HG03095 (cell line): ENCODE measurements around the gene PHACTR2.
"Not testable (repeated sequence)": the region's sequence is repeated elsewhere in the genome, so short reads cannot be mapped to it uniquely, and the experiment has no call there.

Experiments
- ATAC-seq: cut with Tn5 transposase; IDR thresholded peaks from one replicate; pipeline ENCODE4 v1.9.1; 2021; ENCODE audit warnings: moderate library complexity; ENCODE audit not compliant: unreplicated experiment

PHACTR2 gene

GRCh38 chr6:143738072-143738690 is 60.4 kb downstream of the PHACTR2 start:
- not testable (repeated sequence) for ATAC-seq

- ATAC-seq: no peak
These were observed 61.6 kb downstream of the PHACTR2 start for GRCh38 chr6:143739341-143739851.

- no peak for ATAC-seq
These were observed 62.4 kb downstream of the PHACTR2 start for GRCh38 chr6:143740213-143740612.

GRCh38 chr6:143741480-143741879 is 63.7 kb downstream of the PHACTR2 start:
- ATAC-seq: no peak

- no peak for ATAC-seq
These were observed 64.5 kb downstream of the PHACTR2 start for GRCh38 chr6:143742070-143742954.

- ATAC-seq: no peak
These were observed 65.1 kb downstream of the PHACTR2 start for GRCh38 chr6:143742955-143743255.

GRCh38 chr6:143743301-143744166 is 65.8 kb downstream of the PHACTR2 start:
- ATAC-seq: no peak

GRCh38 chr6:143744551-143745165 is 66.9 kb downstream of the PHACTR2 start:
- ATAC-seq: no peak

GRCh38 chr6:143745166-143746133 is 67.7 kb downstream of the PHACTR2 start:
- no peak for ATAC-seq

- no peak for ATAC-seq
These were observed 68.7 kb downstream of the PHACTR2 start for GRCh38 chr6:143746202-143747119.

- no peak for ATAC-seq
These were observed 69.6 kb downstream of the PHACTR2 start for GRCh38 chr6:143747347-143747842.

- ATAC-seq: no peak
These were observed 72.1 kb downstream of the PHACTR2 start for GRCh38 chr6:143749891-143750290.

- no peak for ATAC-seq
These were observed 73.1 kb downstream of the PHACTR2 start for GRCh38 chr6:143750877-143751276.

- no peak for ATAC-seq
These were observed 74.7 kb downstream of the PHACTR2 start for GRCh38 chr6:143752459-143752858.

GRCh38 chr6:143753678-143754077 is 75.9 kb downstream of the PHACTR2 start:
- no peak for ATAC-seq

GRCh38 chr6:143754204-143754603 is 76.4 kb downstream of the PHACTR2 start:
- no peak for ATAC-seq

GRCh38 chr6:143755301-143755744 is 77.6 kb downstream of the PHACTR2 start:
- ATAC-seq: no peak

- no peak for ATAC-seq
These were observed 79.6 kb downstream of the PHACTR2 start for GRCh38 chr6:143757346-143757832.
